Fibroblast of lung (primary cell): ENCODE results near the gene FAM53B.

ENCODE experiments used
- EZH2 ChIP-seq: IDR thresholded peaks from 2 replicates; pipeline ENCODE4 v1.5.1; 2012; ENCODE audit warnings: low read length, control low read depth, mild to moderate bottlenecking; ENCODE audit errors: missing control alignments
- TF ChIP-seq, protein P1 (sequence below), 2 donors: IDR thresholded peaks in 1 of 2; conservative IDR thresholded peaks in 1 of 2; 1 replicate in 1 of 2; 2 replicates in 1 of 2; pipeline ENCODE4 v1.5.1; 2011 to 2012; ENCODE audit warnings: low read length in 2 of 2, control low read depth in 1 of 2, inconsistent platforms in 1 of 2, low read depth in 1 of 2, mild to moderate bottlenecking in 1 of 2

DNA sequence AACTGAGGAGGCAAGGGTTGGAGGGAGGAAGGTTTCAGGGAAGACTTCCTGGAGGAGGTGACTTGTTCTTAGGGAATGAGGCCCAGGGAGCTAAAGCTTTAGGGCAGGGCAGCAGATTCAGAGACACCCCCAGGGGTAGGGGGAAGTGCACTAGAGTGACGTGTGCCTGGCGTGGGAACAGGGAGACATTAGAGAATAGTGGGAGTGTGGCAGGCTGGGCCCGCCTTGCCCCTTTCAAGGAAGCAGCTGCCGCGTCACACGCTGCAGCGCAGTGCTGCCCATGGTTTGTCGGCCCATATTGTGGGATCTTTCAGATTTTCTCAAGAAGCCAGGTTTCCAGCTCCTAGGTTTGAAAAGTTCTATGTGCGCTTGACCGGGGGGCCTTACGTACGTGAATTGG, 143.2 kb downstream of the FAM53B start:
- TF ChIP-seq, protein P1, sequence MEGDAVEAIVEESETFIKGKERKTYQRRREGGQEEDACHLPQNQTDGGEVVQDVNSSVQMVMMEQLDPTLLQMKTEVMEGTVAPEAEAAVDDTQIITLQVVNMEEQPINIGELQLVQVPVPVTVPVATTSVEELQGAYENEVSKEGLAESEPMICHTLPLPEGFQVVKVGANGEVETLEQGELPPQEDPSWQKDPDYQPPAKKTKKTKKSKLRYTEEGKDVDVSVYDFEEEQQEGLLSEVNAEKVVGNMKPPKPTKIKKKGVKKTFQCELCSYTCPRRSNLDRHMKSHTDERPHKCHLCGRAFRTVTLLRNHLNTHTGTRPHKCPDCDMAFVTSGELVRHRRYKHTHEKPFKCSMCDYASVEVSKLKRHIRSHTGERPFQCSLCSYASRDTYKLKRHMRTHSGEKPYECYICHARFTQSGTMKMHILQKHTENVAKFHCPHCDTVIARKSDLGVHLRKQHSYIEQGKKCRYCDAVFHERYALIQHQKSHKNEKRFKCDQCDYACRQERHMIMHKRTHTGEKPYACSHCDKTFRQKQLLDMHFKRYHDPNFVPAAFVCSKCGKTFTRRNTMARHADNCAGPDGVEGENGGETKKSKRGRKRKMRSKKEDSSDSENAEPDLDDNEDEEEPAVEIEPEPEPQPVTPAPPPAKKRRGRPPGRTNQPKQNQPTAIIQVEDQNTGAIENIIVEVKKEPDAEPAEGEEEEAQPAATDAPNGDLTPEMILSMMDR (conservative IDR thresholded peaks at IDR 0.05 in 1 of 2, IDR thresholded peaks at IDR 0.05 in 1 of 2; ENCODE audit: low read depth in 1 of 2, low read length in 2 of 2): no peak
- TF ChIP-seq EZH2: no peak
